RCC 7860 (cell line): ENCODE results near the gene TWIST2.

Source experiments
- DNase-seq: peaks from one replicate; pipeline ENCODE4 v3.0.0-alpha.2; 2015; ENCODE audit warnings: low spot score
- FAIRE-seq: peaks from 2 replicates; lab custom pipeline; 2012; peaks lifted over from hg19 to GRCh38; lab: Jason Lieb, UNC

Gene TWIST2

DNA sequence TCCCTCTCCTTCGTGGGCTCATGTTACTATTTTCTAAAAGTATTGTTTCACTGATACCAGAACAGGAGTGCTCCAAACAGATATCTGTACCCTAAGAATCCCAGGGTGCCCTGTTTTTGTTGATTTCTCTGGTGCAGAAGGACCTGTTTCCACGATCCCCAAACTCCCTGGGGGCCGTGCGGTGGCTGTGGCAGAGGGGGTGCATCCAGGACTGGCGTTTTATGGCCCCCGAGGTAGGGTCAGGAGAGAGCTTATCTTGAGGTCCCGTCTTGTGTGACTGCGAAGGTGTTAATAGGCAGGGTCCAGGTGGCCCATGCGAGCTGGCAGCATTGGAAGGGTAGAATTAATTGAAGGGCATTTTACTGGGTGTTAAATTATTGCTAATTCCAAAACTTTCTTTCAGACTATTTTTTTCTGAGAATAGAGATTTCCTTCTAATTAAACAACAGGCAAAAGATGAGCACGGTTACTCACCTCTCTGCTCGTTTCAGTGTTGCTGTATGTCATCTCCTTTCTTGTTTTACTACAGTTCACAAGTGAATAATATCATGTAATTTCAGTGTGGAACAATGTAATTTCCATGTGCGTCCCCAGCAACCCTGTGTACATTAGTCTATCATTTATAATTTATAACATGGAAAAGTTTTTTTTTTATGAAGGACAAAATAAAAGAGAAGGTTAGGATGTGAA lies 8.2 kb downstream of the TWIST2 start:
- DNase-seq (no peak), FAIRE-seq (no peak)

DNA sequence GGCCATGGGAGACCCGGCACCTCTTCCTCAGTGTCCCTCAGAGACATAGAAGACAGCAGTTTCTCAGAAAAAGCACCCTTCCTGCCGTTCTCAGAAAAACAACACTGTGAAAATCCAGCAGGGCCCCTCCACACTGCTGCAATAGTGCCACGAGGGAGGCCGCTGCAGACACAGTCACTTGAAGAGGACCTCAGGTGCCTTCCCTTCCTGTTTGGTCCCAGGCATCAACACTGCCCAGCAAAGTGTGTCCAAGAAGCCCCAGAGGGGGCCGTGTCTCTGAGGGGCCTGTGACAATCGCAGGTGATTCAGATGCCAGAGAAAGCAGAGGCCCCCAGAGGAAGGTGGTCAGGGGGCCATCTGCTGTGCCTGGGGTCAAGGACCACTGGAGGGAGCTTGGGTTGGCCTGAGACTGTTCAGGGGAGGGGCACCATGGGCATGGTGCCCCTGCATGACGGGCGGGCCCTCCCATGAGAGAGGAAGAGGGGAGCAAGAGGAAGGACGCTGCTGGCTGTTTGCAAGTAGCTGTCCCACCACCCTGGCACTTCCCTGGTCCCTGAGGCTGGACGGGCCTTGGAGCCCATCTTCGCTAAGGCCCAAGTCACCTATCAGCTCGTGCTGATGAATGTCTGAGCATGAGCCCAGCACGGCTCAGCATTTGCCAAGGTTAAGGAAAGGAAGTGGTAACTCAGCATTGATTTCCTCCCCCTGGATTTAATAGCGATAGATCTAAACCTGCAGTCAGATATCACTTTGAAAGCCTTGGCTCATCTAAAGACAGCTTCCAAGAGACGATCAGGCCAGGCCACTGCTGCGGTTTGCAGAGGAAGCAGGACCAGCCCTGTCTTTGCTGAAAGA lies 9.1 kb downstream of the TWIST2 start:
- no peak for DNase-seq
- no peak for FAIRE-seq

DNA sequence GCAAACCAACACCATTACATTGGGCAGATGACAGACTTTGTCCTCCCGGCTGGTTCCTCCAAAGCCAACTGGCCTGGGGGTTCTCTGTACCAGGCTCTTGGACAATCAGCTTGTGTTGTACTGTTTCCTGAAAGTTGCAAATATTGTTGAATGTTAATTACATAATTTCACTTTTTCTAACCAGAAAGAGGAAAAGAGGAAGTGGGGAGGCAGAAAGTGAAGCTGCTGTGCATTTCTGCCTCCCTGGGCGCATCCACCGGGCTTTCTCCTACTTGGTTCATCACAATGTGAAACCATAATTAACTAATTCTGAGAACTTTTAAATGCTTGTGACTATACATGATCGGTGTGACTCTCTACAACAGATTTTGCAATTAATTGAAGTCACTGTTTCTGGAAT lies 10.1 kb downstream of the TWIST2 start:
- no peak for FAIRE-seq
- DNase-seq: no peak

DNA sequence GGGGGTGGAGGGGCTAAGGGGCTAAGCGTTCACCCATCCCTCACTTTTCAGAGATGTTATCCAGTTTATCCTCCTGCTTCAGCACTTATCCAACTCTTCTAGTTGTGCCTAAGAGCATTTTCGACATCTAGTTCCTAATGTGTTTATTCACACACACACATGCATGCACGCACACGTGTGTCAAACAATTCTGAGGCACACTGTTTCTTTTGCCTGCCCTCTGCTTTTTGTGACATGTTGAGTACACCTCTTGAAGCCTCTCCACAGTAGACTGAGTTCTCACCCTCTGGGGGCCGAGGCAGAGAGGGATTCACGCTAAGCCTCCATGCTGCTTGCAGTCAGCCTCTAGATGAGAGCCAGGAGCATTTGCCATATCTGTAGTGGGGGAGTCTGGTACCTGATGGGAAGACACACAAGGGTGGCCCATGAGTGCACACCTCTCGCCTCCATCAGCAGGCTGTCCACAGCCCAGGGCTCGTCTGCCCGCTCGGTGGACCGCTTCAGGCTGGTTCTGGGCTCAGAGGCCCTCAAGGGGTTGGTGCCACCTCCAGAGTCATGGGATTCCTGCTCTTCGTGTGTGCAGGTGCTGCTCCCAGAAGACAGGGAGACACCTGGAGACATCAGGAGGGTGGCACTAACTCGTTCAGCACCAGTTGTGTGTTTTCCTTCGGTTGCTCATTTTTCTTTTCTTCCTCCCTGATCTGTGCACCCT lies 11.9 kb downstream of the TWIST2 start:
- FAIRE-seq: no peak
- no peak for DNase-seq

DNA sequence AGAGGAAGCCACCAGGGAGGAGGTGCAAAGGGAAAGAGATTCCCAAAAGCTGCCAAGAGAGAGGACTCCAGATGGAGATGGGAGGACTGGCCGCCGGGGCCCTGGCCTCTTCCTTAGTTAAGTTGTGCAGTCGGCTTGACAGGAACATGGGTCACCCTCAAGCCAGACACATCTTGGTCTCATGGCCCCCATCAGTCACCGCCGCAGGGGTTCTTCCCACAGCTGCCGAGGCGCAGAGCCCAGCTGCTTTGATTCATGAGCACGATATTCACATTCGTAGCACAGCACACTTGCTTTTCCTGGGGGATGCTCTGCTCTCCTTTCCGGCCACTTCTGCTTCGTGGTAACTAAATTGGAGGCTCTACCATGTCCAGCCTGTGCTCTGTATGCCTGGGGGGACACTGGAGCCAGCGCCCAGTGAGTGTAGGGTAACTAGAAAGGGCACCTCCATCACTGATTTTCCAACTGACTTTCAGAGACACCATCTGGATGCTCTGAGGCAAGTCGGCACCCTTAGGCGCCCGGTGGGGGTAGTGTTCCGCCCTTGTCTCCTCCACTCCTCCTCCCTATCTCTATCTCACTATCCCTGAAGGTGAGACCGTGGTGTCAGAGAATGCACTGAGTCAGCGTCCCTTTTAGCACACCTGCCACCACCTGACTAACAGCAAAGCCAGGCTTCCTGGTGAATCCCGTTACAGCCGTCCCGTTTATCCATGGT lies 13.3 kb downstream of the TWIST2 start:
- no peak for FAIRE-seq
- no peak for DNase-seq

DNA sequence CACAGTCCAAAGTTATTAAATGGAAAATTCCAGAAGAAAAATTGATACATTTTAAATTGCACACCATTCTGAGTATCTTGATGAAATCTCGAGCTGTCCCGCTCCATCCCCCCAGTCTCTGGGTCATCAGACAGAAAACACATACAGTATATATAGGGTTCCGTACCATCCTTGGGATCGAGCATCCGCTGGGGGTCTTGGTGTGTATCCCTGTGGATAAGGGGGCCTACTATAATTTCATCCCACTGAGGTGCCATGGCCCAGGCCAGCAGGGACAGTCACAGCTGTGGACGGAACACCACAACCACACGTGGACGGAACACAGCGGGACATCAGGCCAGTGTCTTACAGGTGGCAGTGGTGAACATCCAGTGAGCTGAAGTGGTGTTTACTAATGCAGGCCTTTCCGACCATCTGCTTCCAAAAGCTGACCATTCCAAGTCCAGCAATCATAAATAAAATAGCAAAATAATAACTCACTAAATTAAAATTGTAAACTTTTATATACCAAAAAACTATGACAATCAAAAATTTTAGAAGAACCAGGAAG lies 14.0 kb downstream of the TWIST2 start:
- FAIRE-seq: no peak
- no peak for DNase-seq

DNA sequence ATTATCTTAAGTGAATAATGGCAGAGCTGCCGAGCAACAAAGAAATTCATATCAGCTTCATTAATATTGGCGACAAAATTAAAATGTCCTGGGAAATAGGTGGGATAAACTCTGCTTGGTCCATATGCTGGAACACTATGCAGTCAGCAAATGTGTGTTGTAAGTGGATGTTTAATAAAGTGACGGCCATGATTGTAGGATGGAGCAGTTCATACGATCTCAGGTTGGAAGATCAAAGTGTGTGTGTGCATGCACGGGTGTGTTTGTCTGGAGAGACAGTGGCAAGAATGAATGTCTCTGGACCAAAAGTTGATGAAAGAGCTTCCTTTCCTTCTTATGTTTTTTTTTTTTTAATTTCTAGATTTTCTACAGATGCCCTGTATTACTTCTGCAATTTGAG lies 14.8 kb downstream of the TWIST2 start:
- no peak for DNase-seq
- no peak for FAIRE-seq

DNA sequence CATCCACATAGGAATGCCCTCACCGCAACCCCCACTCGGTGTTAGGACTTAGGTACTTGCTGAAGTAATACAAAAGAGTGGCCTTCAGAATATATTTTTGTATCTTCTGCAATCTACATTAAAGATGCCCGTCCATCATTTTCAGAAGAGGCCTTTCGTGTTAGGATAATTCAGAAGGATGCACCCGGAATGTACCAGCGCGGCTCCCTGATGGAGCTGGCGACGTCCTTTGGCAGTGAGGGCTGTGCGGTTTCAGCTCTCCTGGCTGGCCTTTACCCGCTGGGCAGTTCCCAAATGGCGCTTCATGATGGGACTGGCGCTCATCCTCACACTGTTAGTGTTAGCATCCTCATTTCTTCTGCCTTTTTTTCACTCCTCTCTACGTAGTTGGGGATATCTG lies 15.3 kb downstream of the TWIST2 start:
- FAIRE-seq (no peak), DNase-seq (no peak)

DNA sequence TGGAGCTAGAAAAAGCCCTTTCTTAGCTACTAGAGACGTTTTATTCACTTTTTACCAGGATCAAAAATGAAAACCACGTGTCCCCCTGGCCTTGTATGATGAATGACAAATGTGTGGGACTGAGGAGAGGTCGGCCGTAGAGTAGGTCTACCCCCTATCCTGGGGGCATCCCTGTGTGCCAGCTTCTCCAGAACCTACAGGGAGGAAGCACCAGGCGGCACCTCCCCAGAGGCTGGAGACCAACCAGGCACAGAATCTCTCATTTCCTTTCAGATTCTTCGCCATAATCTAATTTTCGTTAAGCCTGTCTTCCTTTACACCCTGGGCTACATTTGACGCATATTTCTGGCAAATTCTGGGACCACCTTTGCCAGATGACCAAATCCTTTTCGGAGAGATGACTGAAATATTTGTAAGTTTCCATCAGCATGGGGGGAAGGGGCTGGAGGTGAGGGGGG lies 15.9 kb downstream of the TWIST2 start:
- no peak for FAIRE-seq
- DNase-seq: no peak

DNA sequence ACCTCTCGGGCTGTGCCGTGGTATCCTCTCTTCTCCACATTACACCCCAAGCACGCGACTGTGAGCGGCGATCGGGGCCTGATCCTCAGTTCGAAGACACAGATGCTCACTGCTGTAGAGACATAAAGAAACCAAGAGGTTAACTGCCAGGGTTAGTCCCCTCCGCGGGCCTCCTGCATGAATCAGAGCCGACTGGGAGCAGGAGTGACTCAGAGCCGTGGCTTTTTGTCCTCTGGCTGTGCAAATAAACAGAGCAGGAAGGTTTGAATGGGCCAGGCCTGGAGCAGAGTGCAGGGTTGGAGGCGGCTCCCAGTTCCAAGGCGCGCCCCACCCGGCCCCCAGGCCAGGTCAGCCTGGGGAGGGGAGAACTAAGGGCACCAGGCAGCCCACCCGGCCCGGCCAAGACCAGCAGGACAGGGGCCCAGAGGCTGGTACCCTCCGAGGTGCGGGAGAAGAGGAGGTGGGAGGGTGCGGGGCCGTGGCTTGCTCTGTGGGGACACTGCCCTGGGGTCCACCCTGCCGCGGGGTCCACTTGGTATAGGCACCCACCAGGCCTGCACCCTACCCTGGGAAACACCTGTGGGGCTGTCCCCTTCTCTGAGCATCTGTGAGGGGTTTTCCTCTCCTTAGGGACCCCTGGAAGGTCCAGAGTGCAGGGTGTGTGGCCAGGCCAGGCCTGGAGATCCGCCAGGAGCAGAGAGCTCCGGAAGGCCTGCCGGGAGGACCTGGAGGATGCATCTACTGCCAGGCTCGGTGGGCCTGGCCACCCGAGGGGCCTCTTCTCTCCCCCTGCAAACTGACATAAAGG lies 16.5 kb downstream of the TWIST2 start:
- FAIRE-seq (peak; percentile 92), DNase-seq (peak; percentile 94)

DNA sequence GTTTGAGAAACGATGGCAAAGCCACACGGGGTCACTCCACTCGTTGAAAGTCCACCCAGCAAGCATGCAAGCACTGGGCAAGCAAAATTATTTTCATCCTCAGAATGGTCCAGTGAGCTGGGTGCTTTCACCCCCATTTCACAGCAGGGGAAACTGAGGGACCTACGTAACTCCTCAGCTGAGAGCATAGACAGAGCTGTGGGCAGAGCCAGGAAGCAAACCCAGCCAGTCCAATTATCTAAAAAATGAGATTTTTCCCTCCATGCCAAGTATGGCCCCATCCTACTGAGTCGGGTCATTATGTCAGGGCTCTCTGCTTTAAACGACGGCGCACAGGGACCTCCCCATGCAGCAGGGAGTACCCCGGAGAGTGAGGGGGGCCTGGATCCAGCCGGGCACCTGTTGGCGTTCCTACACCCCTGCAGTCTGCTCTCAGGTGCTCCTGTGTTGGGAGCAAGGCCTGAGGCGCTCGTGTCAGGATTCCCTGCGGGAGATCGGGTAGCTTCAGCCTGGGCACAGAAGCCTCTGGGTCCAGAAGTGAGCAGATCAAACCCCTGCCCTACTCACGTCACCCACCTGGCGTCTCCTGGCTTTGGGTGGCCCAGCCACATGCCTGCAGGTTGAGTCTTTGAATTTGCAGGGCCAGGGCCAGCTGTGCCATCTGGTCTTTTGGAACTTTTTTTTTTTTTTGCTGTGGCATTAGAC lies 17.3 kb downstream of the TWIST2 start:
- no peak for DNase-seq
- FAIRE-seq: no peak

DNA sequence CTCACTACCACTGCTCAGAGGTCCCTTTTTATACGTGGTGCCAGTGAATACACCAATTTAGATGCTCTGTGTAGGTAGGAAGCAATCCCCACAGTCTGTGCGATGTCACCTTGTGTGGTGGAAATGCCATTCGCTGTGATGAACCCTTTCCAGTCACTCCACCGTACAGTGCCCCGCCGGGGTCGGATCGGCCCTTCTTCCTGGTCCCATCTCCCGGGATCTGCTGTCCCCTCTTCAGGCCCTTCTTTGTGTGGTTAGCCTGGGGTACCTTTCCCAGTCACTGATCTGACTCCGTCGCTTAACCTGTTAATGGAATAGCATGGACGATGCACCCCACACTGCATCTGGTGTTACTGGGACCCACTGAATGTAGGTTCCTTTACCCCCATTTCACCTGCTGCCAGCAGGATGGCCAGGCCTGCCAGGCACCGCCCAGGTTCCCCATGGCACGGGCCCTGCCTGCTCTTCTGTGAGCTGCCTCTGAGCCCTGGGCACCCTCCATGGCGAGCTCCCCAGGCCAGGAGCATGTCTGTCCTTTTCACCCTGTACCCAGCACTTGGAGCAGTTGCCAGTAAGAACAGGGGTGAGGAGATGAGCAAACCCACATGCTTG lies 18.0 kb downstream of the TWIST2 start:
- DNase-seq (no peak), FAIRE-seq (no peak)

DNA sequence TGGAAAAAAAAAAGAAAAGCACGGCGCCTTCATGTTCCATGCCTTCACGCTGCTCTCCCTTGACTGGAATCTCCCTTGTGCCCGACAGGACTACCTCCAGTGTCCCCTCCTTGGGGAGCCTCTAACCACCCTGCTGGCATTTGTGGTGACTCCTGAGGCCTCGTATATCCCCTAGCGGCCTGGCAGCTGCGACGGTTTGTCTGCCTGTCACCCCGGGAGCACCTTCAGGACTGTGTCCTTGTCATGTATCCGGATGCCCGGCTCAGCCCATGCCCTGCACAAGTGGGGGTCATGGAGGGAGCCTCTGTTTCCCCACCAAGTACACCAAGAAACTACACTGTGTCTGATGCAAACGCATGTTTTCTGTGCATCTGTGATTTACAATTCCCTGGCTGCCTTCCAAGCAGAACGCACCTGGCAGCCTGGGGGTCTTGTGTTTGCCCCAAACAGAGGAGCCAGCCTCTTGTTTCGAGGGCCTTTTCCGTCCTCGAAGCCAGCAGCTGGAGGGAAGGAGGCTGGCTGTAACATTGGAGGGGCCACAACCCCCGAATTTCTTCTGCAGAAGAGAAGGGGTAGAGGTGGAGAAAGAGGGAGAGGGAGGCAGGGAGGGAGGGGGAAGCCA lies 18.9 kb downstream of the TWIST2 start:
- DNase-seq: no peak
- no peak for FAIRE-seq

DNA sequence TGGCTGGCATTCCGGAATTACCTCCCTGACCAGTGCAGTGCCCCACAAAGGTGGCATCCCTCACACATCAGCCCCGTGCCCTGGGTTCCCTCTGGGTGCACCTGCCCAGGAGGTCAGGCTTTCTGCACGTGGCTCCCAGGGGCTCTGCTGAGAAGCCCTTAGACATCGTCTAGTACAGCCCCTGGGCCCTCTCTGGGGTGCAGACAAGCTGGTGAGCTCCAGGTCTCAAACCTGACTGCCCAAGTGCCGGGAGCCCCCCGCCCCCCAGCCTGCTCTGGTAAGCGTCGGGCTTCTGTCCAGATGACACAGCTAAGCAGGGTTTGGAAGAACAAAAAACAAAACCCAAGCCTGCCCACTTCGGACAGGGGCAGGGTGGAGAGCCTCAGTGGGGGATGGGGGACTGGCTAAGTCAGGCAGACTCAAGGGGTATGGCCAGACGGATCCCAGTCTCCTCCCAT lies 20.2 kb downstream of the TWIST2 start:
- DNase-seq (no peak), FAIRE-seq (no peak)

DNA sequence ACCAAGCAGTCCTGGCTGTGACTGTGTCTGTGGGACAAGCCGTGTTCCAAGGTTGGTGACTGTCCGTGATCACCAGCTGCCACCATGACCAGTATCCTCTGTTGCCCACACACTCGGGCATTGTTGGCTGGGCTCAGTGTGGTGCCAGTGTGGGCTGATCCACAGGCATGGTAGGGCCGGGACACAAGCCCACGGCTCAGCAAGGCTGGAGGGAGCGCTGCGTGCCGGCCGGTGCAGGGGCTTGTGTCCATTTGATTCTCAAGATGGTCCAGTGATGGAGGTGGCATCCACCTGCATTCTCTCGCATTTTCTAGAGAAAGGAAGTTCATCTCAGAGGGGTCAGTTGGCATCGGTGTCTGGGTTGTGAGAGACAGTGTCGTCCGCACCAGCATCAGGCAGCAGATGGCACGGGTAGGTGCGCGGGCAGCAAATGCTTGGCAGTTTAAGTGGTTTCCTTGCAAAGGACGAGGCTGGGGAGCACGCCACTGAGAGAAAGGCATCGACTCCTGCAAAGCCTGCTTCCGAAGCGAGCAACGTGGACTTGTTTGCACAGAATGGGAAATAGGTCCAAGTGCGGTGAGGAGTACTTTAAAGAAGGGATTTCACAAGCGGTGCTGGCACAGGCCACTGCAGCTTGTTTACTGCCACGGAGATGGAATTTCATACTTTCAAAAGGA lies 20.9 kb downstream of the TWIST2 start:
- FAIRE-seq: no peak
- DNase-seq: no peak

DNA sequence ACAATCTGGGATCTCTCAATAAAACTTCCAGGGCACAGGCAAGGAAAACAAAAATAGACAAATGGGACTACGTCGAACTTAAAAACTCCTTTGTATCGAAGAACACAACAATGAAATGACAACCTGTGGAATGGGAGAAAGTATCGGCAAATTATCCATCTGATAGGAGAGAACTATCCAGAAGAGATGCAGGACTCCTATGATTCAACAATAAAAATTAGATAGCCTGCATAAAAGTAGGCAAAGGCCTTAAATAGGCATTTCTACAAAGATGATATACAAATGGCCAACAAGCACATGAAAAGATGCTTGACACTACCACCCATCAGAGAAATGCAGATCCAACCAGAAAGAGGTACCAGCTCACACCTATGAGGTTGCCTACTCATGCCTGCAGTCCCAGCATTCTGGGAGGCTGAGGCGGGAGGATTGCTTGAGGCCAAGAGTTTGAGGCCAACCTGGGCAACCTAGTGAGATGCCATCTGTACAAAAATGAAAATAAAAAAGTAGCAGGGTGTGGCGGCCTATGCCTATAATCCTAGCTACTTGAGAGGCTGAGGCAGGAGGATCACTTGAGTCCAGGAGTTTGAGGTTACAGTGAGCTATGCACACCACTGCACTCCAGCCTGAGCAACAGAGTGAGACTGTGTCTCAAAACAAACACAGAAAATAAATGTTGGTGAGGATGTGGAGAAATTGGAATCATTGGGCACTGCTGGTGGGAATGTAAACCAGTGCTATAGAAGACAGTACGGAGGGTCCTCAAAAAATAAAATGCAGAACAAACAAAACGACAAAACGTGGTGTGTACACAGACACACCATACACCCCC lies 21.6 kb downstream of the TWIST2 start:
- FAIRE-seq (no peak), DNase-seq (no peak)

DNA sequence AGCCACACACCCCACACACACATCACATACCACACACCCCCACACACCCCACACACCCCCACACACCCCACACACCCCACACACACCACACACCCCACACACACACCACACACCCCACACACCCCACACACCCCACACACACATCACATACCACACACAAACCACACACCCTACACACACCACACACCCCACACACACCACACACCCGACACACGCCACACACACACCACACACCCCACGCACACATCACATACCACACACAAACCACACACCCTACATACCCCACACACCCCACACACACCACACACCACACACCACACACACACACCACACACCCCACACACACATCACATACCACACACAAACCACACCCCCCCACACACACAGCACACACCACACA lies 22.4 kb downstream of the TWIST2 start:
- DNase-seq (no peak), FAIRE-seq (no peak)
